ENCODE measurements around the gene RNFT1.
"Not testable (repeated sequence)": the region's sequence is repeated elsewhere in the genome, so short reads cannot be mapped to it uniquely, and the experiment has no call there.

Gene RNFT1

GRCh38 chr17:59964482-59965328, at the start of gene RNFT1:
Gene RNFT1, minus strand, starts transcription at chr17:59964740. Its CDS starts 77 bp downstream, at chr17:59964663.
- DNase-seq (ENCODE audit: low spot score), result peak; percentile 90

- DNase-seq (ENCODE audit: low spot score), result not testable (repeated sequence)
Observed at GRCh38 chr17:60009326-60009725, 44.8 kb upstream of the RNFT1 start.

- DNase-seq (ENCODE audit: low spot score), result not testable (repeated sequence)
Observed at GRCh38 chr17:60008377-60008776, 43.8 kb upstream of the RNFT1 start.

GRCh38 chr17:60006160-60006559, 41.6 kb upstream of the RNFT1 start:
- no peak for DNase-seq (ENCODE audit: low spot score)

GRCh38 chr17:60004561-60004960, 40.0 kb upstream of the RNFT1 start:
- not testable (repeated sequence) for DNase-seq (ENCODE audit: low spot score)

GRCh38 chr17:60002405-60002804, 37.9 kb upstream of the RNFT1 start:
- not testable (repeated sequence) for DNase-seq (ENCODE audit: low spot score)

GRCh38 chr17:59996608-59997007, 32.1 kb upstream of the RNFT1 start:
- not testable (repeated sequence) for DNase-seq (ENCODE audit: low spot score)

- DNase-seq (ENCODE audit: low spot score), result not testable (repeated sequence)
Observed at GRCh38 chr17:59975166-59975565, 10.6 kb upstream of the RNFT1 start.

- not testable (repeated sequence) for DNase-seq (ENCODE audit: low spot score)
Observed at GRCh38 chr17:59973483-59973882, 8.9 kb upstream of the RNFT1 start.

- no peak for DNase-seq (ENCODE audit: low spot score)
Observed at GRCh38 chr17:59972778-59973177, 8.2 kb upstream of the RNFT1 start.

- not testable (repeated sequence) for DNase-seq (ENCODE audit: low spot score)
Observed at GRCh38 chr17:59971771-59972170, 7.2 kb upstream of the RNFT1 start.

GRCh38 chr17:59963738-59964481, 630 bp downstream of the RNFT1 start:
- DNase-seq (ENCODE audit: low spot score), result peak; percentile 74

GRCh38 chr17:59962739-59963318, 1.7 kb downstream of the RNFT1 start:
- no peak for DNase-seq (ENCODE audit: low spot score)

- not testable (repeated sequence) for DNase-seq (ENCODE audit: low spot score)
Observed at GRCh38 chr17:59959574-59959973, 5.0 kb downstream of the RNFT1 start.

GRCh38 chr17:59954856-59955255, 9.7 kb downstream of the RNFT1 start:
- DNase-seq (ENCODE audit: low spot score), result no peak

GRCh38 chr17:59950049-59950448, 14.5 kb downstream of the RNFT1 start:
- DNase-seq (ENCODE audit: low spot score), result no peak

- DNase-seq (ENCODE audit: low spot score), result peak; percentile 32
Observed at GRCh38 chr17:59947310-59947709, 17.2 kb downstream of the RNFT1 start.

GRCh38 chr17:59946433-59946832, 18.1 kb downstream of the RNFT1 start:
- not testable (repeated sequence) for DNase-seq (ENCODE audit: low spot score)

GRCh38 chr17:59941131-59941530, 23.4 kb downstream of the RNFT1 start:
- DNase-seq (ENCODE audit: low spot score), result no peak

GRCh38 chr17:59940697-59941096, 23.8 kb downstream of the RNFT1 start:
- DNase-seq (ENCODE audit: low spot score), result not testable (repeated sequence)

GRCh38 chr17:59933317-59933716, 31.2 kb downstream of the RNFT1 start:
- not testable (repeated sequence) for DNase-seq (ENCODE audit: low spot score)

GRCh38 chr17:59930768-59931167, 33.8 kb downstream of the RNFT1 start:
- not testable (repeated sequence) for DNase-seq (ENCODE audit: low spot score)

- DNase-seq (ENCODE audit: low spot score), result not testable (repeated sequence)
Observed at GRCh38 chr17:59930121-59930520, 34.4 kb downstream of the RNFT1 start.

Data from NAMALWA (cell line).